ENCODE measurements around the gene BEGAIN.

BEGAIN gene

DNA sequence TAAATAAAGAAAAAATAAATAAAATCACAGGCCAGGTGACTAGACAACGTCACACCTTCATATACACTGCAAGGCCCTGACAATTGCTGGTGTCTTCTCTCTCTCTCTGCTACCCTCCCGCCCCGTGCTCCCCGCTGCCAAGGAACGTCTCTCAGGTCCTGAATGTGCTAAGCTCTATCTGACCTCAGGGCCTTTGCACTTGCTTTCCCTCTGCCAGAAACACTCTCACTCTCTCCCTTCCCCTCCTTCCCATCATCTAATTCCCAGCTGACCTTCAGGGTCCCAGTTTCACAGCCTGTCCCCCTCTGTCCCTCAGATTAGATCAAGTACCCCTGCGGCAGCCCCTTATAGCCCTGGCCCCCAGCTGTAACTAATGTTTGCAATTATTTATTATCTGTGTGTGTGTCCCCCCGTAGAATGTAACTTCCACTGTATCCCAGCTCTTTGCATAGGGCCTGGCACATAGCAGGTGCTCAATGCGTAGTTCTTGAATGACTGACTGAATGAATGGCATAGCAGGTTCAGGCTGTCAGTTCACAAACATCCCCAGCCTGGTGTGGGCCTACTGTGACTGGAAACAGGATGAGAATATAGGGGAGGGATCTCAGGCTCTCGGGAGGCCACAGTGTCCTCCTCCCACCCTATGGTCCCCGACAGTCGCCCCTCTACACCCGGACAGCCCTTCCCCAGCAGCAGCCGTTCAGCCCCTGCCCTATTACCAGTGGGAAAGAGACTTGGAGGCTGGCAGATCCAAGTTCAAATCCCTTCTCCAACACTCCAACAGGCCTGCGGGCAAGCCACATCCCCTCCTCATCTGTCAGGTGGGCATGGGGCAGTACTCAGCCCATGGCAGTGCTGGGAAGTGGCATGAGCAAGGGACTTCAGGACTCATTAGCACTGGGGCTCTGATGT, 6.6 kb downstream of the BEGAIN start:
- no peak for DNase-seq

- no peak for DNase-seq
Observed at GRCh38 chr14:100578552-100578951, 8.7 kb downstream of the BEGAIN start.

DNA sequence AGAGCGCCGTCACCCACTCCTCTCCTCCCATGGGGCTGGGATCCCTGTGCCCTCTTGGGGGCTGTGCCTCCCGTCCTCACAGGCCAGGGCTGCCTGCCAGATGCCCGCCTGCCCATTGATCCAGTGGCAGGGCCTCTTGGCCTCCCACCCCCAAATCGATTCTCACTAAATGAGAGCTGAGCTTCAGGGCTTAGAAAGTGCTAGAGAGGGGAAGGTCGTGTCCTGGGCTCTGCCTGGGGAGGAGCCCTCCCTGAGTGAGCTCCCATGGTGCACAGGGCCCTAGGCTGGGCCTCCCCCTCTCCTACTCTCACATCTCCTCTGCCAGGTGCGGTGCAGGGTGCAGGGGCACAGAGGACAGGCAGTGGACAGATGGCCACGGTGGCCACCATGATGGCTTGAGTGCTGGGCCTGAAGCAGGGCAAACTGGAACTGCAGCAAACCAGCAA, 9.2 kb downstream of the BEGAIN start:
- DNase-seq = no peak

GRCh38 chr14:100577321-100577985, 9.8 kb downstream of the BEGAIN start:
- no peak for DNase-seq

DNA sequence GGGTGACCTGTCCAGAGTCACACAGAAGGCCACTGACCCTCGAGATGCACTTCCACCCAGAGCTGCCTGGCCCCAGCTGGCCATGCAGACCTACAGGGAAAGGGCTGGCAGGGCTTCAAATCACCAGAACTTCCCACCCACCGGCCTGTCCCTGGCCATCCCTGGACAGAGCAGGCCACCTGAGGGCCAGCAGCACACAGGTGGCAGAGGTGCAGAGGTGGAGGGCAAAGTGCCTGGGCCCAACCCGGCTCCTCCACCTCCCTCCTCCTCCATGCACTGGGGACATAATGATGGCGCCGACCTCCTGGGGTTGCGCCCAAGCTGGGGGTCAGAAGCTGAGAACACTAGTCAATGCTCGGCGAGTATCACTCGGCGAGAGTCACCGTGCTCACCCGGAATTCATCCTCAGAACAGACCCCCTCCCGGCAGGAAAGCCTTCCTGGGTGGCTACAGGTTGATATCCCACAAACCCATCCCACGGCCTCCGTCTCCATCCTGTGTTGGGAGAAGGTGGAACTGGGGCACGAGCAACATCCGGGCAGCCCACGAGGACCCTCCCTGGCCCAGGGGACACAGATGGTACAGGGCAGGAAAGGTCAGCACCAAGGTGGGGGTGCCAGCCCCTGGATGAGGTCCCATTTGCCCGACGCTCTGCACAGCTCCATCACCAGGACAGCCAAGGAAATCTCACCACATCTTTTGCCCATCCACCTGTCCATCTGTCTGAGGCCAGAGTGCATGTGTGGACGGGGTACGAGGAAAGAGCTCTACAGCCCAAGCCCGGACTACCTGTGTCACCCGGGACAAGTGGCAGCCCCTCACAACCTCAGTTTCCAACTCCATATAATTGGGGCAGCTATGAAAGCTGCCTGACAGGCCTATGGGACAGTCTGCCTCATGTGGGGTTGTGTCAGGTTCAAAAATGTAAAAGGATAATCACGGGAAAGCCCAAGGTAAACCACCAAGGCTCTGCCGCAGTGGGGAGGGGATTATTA, 10.8 kb downstream of the BEGAIN start:
- DNase-seq = no peak

DNA sequence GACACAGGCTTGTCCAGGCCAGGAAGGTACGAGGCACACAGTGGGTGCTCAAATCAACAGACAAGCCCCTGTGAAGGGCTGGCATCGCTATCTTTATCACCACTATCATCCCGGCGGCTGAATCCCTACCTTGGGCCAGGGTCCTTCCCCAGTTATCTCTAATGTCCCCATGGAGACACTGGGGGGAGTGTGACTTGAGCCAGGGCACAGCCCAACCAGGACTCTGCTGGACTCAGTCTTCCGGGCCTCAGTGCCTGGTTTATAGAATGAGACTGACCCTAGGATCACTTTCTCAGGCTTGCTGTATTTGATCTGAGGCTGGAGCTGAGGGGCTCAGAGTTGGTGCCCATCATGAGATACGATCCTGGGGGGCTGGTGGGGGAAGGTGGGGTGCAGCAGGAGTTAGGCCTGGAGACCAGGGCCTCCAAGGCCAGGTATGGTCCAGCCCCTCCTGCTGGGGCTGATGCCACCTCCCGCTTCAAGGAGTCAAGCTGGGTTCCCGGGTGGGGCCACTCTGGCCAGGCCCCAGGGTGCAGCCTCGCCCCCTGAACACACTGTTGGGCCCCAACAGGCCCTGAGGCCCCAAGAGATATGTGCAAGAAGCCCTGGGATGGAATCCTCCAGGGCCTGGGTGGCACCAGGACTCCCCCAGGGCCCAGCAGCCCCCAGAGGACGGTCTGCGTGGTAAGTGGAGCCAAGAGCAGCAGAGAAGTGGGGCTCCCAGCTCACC, 11.8 kb downstream of the BEGAIN start:
- no peak for DNase-seq

DNA sequence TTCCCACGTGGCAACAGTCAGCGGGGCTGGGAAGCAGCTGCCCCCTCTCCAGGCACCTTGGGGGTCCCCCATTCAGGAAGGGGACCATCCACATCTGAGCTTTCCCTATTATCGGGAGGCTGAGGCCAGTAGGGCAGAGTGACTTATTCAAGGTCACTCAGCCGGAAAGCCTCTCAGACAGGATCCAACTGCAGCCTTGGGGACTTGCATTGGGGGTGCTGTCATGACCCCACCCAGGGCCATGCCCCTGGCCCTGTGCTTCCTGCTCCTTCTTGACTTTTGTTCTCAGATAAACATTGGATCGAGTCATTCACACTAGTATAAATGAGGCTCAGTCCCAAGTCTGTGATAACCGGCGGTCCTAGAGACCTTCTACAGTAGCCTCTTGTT, 12.6 kb downstream of the BEGAIN start:
- no peak for DNase-seq

- no peak for DNase-seq
Observed at GRCh38 chr14:100573757-100574641, 13.2 kb downstream of the BEGAIN start.

DNA sequence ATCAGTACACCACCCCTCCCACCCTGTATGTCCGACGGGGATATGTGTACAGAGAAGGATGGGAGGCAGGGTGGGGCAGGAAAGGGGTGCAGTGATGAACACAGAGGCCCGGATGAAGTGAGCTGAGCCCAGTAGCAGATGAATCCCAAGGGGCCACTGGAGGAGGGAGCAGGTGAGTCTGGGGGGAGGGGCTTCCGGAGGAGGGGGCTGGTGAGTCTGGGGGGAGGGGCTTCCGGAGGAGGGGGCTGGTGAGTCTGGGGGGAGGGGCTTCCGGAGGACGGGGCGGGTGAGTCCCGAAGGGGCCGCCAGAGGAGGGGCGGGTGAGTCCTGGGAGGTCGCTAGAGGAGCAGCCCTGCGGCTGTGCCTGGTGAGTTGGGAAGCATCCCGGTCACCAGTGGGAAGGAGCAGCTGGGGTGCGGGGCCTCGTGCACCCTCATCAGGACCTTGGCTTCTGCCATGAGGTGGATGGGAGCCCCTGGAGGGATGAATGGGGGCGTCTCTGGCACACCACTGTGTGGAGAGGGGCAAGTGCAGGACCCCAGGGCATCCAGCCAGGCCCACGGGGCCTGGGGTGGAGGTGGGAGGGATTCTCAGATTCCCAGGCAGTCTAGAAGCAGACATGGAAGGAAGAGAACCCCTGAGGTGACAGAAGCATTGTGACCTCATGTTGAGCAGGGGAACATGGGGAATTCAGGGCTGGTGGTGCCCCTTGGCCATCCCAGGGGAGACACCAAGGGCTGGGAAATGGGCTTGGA, 14.0 kb downstream of the BEGAIN start:
- no peak for DNase-seq

- no peak for DNase-seq
Observed at GRCh38 chr14:100572543-100572942, 14.7 kb downstream of the BEGAIN start.

- no peak for DNase-seq
Observed at GRCh38 chr14:100571837-100572236, 15.4 kb downstream of the BEGAIN start.

DNA sequence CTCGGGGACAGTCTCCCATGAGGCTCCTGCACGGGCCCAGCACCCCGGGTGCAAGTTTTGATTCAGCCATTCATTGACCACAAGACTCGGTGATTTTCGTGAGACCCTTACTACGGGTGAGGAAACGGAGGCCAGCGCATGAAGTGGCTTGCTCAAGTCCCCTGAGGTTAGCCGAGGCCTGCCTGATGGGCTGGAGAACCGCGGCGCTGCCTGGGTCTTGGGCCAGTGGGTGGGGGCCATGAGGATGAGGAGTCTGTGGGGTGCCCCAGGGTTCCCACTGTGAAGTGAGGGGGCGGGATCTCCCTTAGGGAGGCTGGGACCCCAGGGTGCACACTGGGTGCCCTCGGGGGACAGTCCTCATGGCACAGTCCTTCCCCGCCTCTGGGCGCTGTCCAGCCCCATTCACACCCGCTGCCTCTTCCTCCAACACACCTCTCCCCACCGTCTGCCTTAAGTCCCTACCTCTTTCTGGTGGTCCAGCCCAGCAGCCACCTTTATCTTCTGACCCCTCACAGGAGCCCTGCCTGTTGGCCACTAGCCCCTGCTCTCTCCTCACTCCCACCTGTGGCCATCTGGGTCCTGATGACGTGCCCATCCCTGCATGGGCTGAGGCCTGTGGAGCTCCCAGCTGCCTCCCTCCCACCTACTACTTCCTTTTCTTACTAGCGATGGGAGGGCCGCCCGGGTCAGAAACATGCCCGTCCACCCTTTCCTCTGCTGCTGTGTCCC, 16.3 kb downstream of the BEGAIN start:
- no peak for DNase-seq

GRCh38 chr14:100569734-100570286, 17.4 kb downstream of the BEGAIN start:
- DNase-seq = no peak

- no peak for DNase-seq
Observed at GRCh38 chr14:100568998-100569733, 18.1 kb downstream of the BEGAIN start.

DNA sequence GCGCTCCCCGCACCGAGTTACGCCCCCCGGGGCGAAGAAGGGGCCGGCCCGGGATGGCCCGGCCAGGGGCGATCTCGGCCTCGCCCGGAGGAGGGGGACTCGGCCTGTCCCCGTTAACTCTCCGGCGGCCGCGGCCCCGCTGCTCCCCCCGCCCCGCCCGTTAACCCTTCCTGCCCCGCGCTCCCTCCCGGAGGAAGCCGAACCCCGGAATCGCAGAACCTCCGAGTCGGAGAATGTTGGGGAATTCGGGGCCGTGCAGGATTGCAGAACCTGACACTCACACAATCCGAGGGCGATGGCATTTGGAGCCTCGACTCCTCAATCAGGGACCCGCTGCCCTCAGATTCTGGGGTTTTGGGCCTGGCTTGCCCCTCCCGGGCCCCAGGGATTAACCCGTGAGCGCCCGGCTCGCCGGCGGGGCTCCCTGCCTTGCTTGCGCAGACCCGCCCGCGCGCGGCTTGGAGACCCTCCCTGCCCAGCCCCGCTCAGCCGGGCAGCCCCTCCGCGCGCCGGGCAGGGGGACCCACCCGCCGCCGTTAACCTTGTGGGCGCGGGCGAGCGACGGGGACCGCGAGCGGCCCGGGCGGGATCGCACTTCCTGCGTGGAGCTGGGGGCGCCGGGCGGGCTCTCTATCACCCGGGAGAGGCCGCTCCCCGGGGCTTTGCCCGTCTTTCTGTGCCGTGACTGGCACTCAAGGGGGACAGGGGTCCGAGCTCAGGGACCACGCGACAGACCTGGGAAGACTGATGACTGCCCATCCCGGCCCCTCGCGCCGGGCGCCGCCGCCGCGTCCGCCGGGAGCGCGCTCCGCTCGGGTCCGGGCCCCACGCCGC, 18.8 kb downstream of the BEGAIN start:
- no peak for DNase-seq

DNA sequence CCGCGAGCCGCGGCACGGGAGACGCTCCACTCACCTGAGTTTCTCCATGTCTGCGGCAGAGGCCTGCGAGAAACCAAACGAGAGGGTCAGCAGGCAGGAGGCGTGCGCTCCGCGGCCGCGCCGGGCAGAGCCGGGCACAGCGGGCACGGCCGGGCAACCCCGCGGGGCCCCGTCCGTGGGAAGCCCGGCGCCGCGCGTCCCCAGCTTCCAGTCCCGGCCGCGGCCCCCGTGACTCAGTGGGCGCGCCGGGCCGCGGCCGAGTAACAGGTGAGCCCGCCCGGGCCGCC, 19.4 kb downstream of the BEGAIN start:
- no peak for DNase-seq

DNA sequence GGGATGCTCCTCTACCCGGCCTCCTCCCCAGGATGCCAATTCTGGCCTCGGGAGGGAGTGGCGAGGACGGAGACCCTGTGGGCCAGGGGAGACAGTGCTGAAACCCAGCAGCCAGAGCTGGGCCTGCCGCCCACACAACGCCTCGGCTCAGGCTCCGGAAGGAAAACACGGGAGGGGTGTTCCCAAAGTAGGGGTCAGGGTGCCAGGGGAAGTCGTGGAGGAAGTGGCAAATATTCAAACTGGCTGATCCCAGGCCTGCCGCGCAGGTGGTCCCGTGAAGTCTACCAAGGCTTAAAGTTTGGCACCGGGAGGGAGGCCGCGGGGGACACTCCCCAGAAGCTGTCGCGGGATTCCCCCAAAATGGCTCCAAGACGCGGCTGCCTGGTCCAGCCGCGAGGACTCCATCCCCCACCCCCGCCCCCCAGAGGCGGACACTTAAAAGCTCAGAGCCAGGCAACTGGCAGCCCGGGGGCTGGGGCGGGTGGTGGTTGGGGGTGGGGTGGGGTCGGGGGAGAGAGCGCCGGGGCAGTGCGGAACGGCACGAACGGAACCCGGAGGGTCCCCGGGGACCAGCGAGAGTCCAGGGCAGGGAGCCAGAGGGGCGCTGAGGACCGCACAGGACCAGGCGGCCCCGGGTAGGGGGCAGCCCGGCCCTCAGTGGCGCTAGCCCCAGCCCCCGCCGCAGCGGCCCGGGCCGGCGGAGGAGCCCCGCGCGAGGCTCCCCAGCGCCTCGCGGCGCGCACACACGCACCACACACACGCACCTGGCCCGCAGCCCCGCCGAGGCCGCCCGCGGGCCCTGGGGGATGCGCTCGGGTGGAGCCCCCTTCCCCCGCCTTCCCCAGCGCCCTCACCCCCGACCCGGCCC, 20.0 kb downstream of the BEGAIN start:
- no peak for DNase-seq

Data from activated naive CD4-positive, alpha-beta T cell (primary cell).